Kidney (tissue), 14 donors: ENCODE data around the gene DUXB. TPM values are rescaled to one million over a fixed set of nuclear protein-coding genes. Genes with fewer than 3 reads are reported as not detected.

ENCODE experiments used
- DNase-seq, 5 donors: peaks; one replicate each; pipeline ENCODE4 v3.0.0-alpha.2; 2013 to 2020
- FAIRE-seq: peaks from 2 replicates; lab custom pipeline; 2012; peaks lifted over from hg19 to GRCh38; lab: Jason Lieb, UNC
- H3K27ac ChIP-seq, 2 donors: one replicate each; pipeline ENCODE4 v1.7.0; 2013; ENCODE audit warnings: low read depth in 2 of 2, low read length in 2 of 2, inconsistent platforms in 1 of 2
- H3K27me3 ChIP-seq: one replicate; pipeline ENCODE4 v1.7.1; 2013; ENCODE audit warnings: low read length, inconsistent platforms; ENCODE audit not compliant: control insufficient read depth, insufficient read depth
- H3K36me3 ChIP-seq, 3 donors: one replicate each; pipeline versions ENCODE4 v1.7.0 to v1.7.1; 2013; ENCODE audit warnings: low read length in 3 of 3, control low read depth in 1 of 3, inconsistent platforms in 1 of 3; ENCODE audit not compliant: insufficient read depth in 3 of 3, control insufficient read depth in 2 of 3
- H3K4me1 ChIP-seq, 3 donors: one replicate each; pipeline versions ENCODE4 v1.7.0 to v1.7.1; 2013; ENCODE audit warnings: low read length in 3 of 3, inconsistent platforms in 1 of 3, low read depth in 1 of 3; ENCODE audit not compliant: control insufficient read depth in 2 of 3, insufficient read depth in 2 of 3
- H3K4me3 ChIP-seq, 3 donors: one replicate each; pipeline versions ENCODE4 v1.7.0 to v1.8.1; 2013; ENCODE audit warnings: low read length in 3 of 3, control low read depth in 1 of 3, inconsistent platforms in 1 of 3
- H3K9ac ChIP-seq, 3 donors: one replicate each; pipeline versions ENCODE4 v1.7.0 to v1.7.1; 2013; ENCODE audit warnings: low read length in 3 of 3, control low read depth in 1 of 3, inconsistent platforms in 1 of 3
- H3K9me3 ChIP-seq, 3 donors: one replicate each; pipeline versions ENCODE4 v1.7.0 to v1.7.1; 2013; ENCODE audit warnings: low read length in 3 of 3, control low read depth in 1 of 3, inconsistent platforms in 1 of 3; ENCODE audit not compliant: control insufficient read depth in 2 of 3, insufficient read depth in 1 of 3
- CTCF ChIP-seq: IDR thresholded peaks from 3 replicates; pipeline ENCODE4 v1.5.1; 2012; ENCODE audit warnings: mild to moderate bottlenecking, moderate library complexity, borderline replicate concordance; ENCODE audit not compliant: insufficient read depth; ENCODE audit errors: extremely low read depth
- intact Hi-C: fragments of 100-400 bp; cut with DNase I; formaldehyde crosslinking; loops from one replicate; pipeline ENCODE4 v1.11.1; 2022
- polyA plus RNA-seq: library from polyadenylated mRNA; stranded (reverse); fragments of 350-450 nt; fragmentation: Illumina TruSeq; extraction: RNeasy Lipid Tissue Mini Kit (QIAGEN cat#74804); gene quantifications from one replicate; pipeline ENCODE4 v1.2.3, GENCODE V29; 2014; ENCODE audit warnings: low read depth, low replicate concordance; ENCODE audit not compliant: insufficient read depth
- total RNA-seq: library from RNA; stranded (reverse); fragmentation: NEBNext Ultra II Directional; extraction: Animal tissue kit (Norgen Biotek cat#: 25700); gene quantifications from one replicate; pipeline ENCODE4 v1.2.1, GENCODE V29; 2021
- donor health status: control.
- donor health status: control.
- donor health status: control.
- donor health status: control.
- donor health status: control.
- donor health status: DM: yes; HTN: yes; CAD: no.
- donor health status: Normal renal cell carcinoma (clear cell type).

Gene DUXB
- total and polyA plus RNA-seq, 2 donors from 2014 or later = not detected

GRCh38 chr16:75714661-75715060 is 13.4 kb upstream of the DUXB start:
- H3K27ac ChIP-seq = no peak overlapping the region
- no peaks in the 10 kb centered on the region for H3K27me3 ChIP-seq
- FAIRE-seq (no peak), DNase-seq (no peak)
- H3K4me3 ChIP-seq = no peak overlapping the region
- intact Hi-C loops = no loop called here
- H3K9me3 ChIP-seq = peaks cover 0 to 12% (median 0%) of the 10 kb centered on the region in 3 donors
- no peak overlapping the region for H3K9ac ChIP-seq
- H3K4me1 ChIP-seq = no peaks in the 10 kb centered on the region
- no peak for TF ChIP-seq CTCF
- no peaks in the 10 kb centered on the region for H3K36me3 ChIP-seq

GRCh38 chr16:75710344-75710743 is 9.1 kb upstream of the DUXB start:
- no peak for FAIRE-seq
- Histone ChIP-seq H3K4me3 (no peak overlapping the region), H3K9me3 (peaks cover 0 to 12% (median 0%) of the 10 kb centered on the region in 3 donors), H3K4me1 (no peaks in the 10 kb centered on the region), H3K36me3 (no peaks in the 10 kb centered on the region), H3K27ac (no peak overlapping the region), H3K9ac (no peak overlapping the region), H3K27me3 (no peaks in the 10 kb centered on the region)
- intact Hi-C loops = no loop called here
- DNase-seq = no peak
- no peak for TF ChIP-seq CTCF

- no peak for TF ChIP-seq CTCF
- H3K27ac ChIP-seq = no peak overlapping the region
- no peak overlapping the region for H3K4me3 ChIP-seq
- no peaks in the 10 kb centered on the region for H3K9me3 ChIP-seq
- H3K27me3 ChIP-seq = no peaks in the 10 kb centered on the region
- H3K9ac ChIP-seq = no peak overlapping the region
- H3K36me3 ChIP-seq = no peaks in the 10 kb centered on the region
- no peak for FAIRE-seq
- DNase-seq = no peak
- H3K4me1 ChIP-seq = no peaks in the 10 kb centered on the region
- intact Hi-C loops = no loop called here
Measured at GRCh38 chr16:75703306-75703705, 2.0 kb upstream of the DUXB start.

GRCh38 chr16:75702242-75702641 is 981 bp upstream of the DUXB start:
- no peak overlapping the region for H3K27ac ChIP-seq
- intact Hi-C loops = no loop called here
- no peak for FAIRE-seq

More at GRCh38 chr16:75702242-75702641, 981 bp upstream of the DUXB start:
- no peak for TF ChIP-seq CTCF
- Histone ChIP-seq H3K9me3 (no peaks in the 10 kb centered on the region), H3K4me1 (no peaks in the 10 kb centered on the region), H3K9ac (no peak overlapping the region), H3K4me3 (no peak overlapping the region), H3K27me3 (no peaks in the 10 kb centered on the region), H3K36me3 (no peaks in the 10 kb centered on the region)
- DNase-seq = no peak
